ENCODE data around the gene RTL10. TPM values are rescaled to one million over a fixed set of nuclear protein-coding genes. Genes with fewer than 3 reads are reported as not detected.

The RTL10 gene
- total and polyA plus RNA-seq, 7 experiments from 2014 or later: 14.9 to 36.8 (median 20.8) TPM

GRCh38 chr22:19896665-19897355, 42.1 kb upstream of the RTL10 start:
- POLR2A ChIA-PET: interaction anchor here (0.5 to 2.5 kb wide), 9 partner anchors 8 to 140 kb away, joined by 3 to 20 read pairs (median 4); partner anchors contain the start of genes GNB1L and RTL10
- intact Hi-C loops (cut with micrococcal nuclease): no loop called here
- Mint-ChIP-seq H3K4me1 (peaks cover 18 to 61% (median 58%) of the 10 kb centered on the region in 7 donors), H3K9me3 (no peaks in the 10 kb centered on the region), H3K27me3 (no peaks in the 10 kb centered on the region), H3K4me3 (peak overlapping the region in 8 of 10 donors; percentile 16 to 61 (median 48)), H3K27ac (peak overlapping the region in 8 of 9 donors; percentile 75 to 100 (median 92)), H3K36me3 (peaks cover 0 to 20% (median 5%) of the 10 kb centered on the region in 5 donors)
- Histone ChIP-seq H3K4me3 (ENCODE audit: low read length) (no peak overlapping the region), H3K9me3 (ENCODE audit: control insufficient read depth in 2 of 3, low read length in 3 of 3) (no peaks in the 10 kb centered on the region), H3K4me1 (ENCODE audit: control insufficient read depth in 2 of 2, insufficient read depth in 2 of 2, low read length in 2 of 2) (peaks cover 15 to 57% of the 10 kb centered on the region in 2 donors), H3K27me3 (ENCODE audit: control insufficient read depth in 2 of 2, insufficient read depth in 2 of 2, low read length in 2 of 2) (no peaks in the 10 kb centered on the region), H3K36me3 (ENCODE audit: control insufficient read depth in 2 of 3, insufficient read depth in 3 of 3, low read length in 3 of 3) (peaks cover 0 to 9% (median 2%) of the 10 kb centered on the region in 3 experiments), H3K27ac (ENCODE audit: low read depth, low read length) (peak overlapping the region; percentile 45)
- ATAC-seq (peak; percentile 36), DNase-seq (peak in 7 of 9 donors; percentile 30 to 55 (median 46))
- CTCF ChIA-PET: interaction anchor here (0.6 to 1.8 kb wide), 9 partner anchors 8 to 211 kb away, joined by 3 to 10 read pairs (median 3); partner anchors contain the start of gene GP1BB

- Mint-ChIP-seq H3K27ac (peak overlapping the region in 8 of 9 donors; percentile 59 to 100 (median 92)), H3K4me1 (peaks cover 29 to 73% (median 73%) of the 10 kb centered on the region in 7 donors), H3K4me3 (peak overlapping the region in 8 of 10 donors; percentile 16 to 61 (median 43)), H3K27me3 (no peaks in the 10 kb centered on the region), H3K9me3 (no peaks in the 10 kb centered on the region), H3K36me3 (peaks cover 0 to 14% (median 3%) of the 10 kb centered on the region in 5 donors)
- Histone ChIP-seq H3K9me3 (ENCODE audit: control insufficient read depth in 2 of 3, low read length in 3 of 3) (no peaks in the 10 kb centered on the region), H3K27me3 (ENCODE audit: control insufficient read depth in 2 of 2, insufficient read depth in 2 of 2, low read length in 2 of 2) (no peaks in the 10 kb centered on the region), H3K4me3 (ENCODE audit: low read length) (no peak overlapping the region), H3K4me1 (ENCODE audit: control insufficient read depth in 2 of 2, insufficient read depth in 2 of 2, low read length in 2 of 2) (peaks cover 30 to 72% of the 10 kb centered on the region in 2 donors), H3K27ac (ENCODE audit: low read depth, low read length) (peak overlapping the region; percentile 6), H3K36me3 (ENCODE audit: control insufficient read depth in 2 of 3, insufficient read depth in 3 of 3, low read length in 3 of 3) (peaks cover 0 to 9% (median 2%) of the 10 kb centered on the region in 3 experiments)
- ATAC-seq (no peak), DNase-seq (peak in 2 of 9 donors; percentile 23 to 26)
- POLR2A ChIA-PET: interaction anchor here (0.9 to 2.5 kb wide), 3 partner anchors 12 to 44 kb away, joined by 3 to 20 read pairs (median 6); partner anchors contain the start of genes GNB1L and RTL10
- CTCF ChIA-PET: interaction anchor here (1.2 kb wide), 1 partner anchor 10 kb away, joined by 3 read pairs; no protein-coding TSS in a partner anchor
- intact Hi-C loops (cut with micrococcal nuclease): no loop called here
Measured at GRCh38 chr22:19895160-19895849, 40.6 kb upstream of the RTL10 start.

- ATAC-seq: no peak
- H3K9me3 Mint-ChIP-seq: no peaks in the 10 kb centered on the region
- H3K36me3 Mint-ChIP-seq: peaks cover 0 to 7% (median 0%) of the 10 kb centered on the region in 5 donors
- peaks cover 0 to 2% (median 0%) of the 10 kb centered on the region in 3 experiments for H3K36me3 ChIP-seq (ENCODE audit: control insufficient read depth in 2 of 3, insufficient read depth in 3 of 3, low read length in 3 of 3)
- CTCF ChIA-PET: no interaction called here
- H3K9me3 ChIP-seq (ENCODE audit: control insufficient read depth in 2 of 3, low read length in 3 of 3): no peaks in the 10 kb centered on the region
- peaks cover 30 to 88% of the 10 kb centered on the region in 2 donors for H3K4me1 ChIP-seq (ENCODE audit: control insufficient read depth in 2 of 2, insufficient read depth in 2 of 2, low read length in 2 of 2)
- peaks cover 32 to 88% (median 77%) of the 10 kb centered on the region in 7 donors for H3K4me1 Mint-ChIP-seq
- H3K4me3 ChIP-seq (ENCODE audit: low read length): no peak overlapping the region
- H3K27me3 ChIP-seq (ENCODE audit: control insufficient read depth in 2 of 2, insufficient read depth in 2 of 2, low read length in 2 of 2): no peaks in the 10 kb centered on the region
- peak overlapping the region; percentile 84 for H3K27ac ChIP-seq (ENCODE audit: low read depth, low read length)
- H3K4me3 Mint-ChIP-seq: peak overlapping the region in 9 of 10 donors; percentile 16 to 91 (median 83)
- DNase-seq: no peak
- H3K27ac Mint-ChIP-seq: peak overlapping the region in 8 of 9 donors; percentile 94 to 100 (median 99)
- no peaks in the 10 kb centered on the region for H3K27me3 Mint-ChIP-seq
- POLR2A ChIA-PET: interaction anchor here (3.8 to 9.7 kb wide), 2 partner anchors 18 to 38 kb away, joined by 28 to 154 read pairs; partner anchors contain the start of genes GNB1L and RTL10
- intact Hi-C loops (cut with micrococcal nuclease): loop anchor here (5.0 kb wide), 5 partner anchors 126 to 786 kb away; no protein-coding TSS in a partner anchor
Measured at GRCh38 chr22:19893363-19893762, 38.7 kb upstream of the RTL10 start.

GRCh38 chr22:19892925-19893324, 38.3 kb upstream of the RTL10 start:
- no peaks in the 10 kb centered on the region for H3K27me3 Mint-ChIP-seq
- no peaks in the 10 kb centered on the region for H3K9me3 Mint-ChIP-seq
- Histone ChIP-seq H3K27ac (ENCODE audit: low read depth, low read length) (peak overlapping the region; percentile 84), H3K27me3 (ENCODE audit: control insufficient read depth in 2 of 2, insufficient read depth in 2 of 2, low read length in 2 of 2) (no peaks in the 10 kb centered on the region), H3K9me3 (ENCODE audit: control insufficient read depth in 2 of 3, low read length in 3 of 3) (no peaks in the 10 kb centered on the region), H3K4me3 (ENCODE audit: low read length) (no peak overlapping the region), H3K36me3 (ENCODE audit: control insufficient read depth in 2 of 3, insufficient read depth in 3 of 3, low read length in 3 of 3) (peaks cover 0 to 2% (median 0%) of the 10 kb centered on the region in 3 experiments), H3K4me1 (ENCODE audit: control insufficient read depth in 2 of 2, insufficient read depth in 2 of 2, low read length in 2 of 2) (peaks cover 30 to 93% of the 10 kb centered on the region in 2 donors)
- H3K4me1 Mint-ChIP-seq: peaks cover 32 to 92% (median 81%) of the 10 kb centered on the region in 7 donors
- intact Hi-C loops (cut with micrococcal nuclease): loop anchor here (5.0 kb wide), 5 partner anchors 126 to 786 kb away; no protein-coding TSS in a partner anchor
- peak overlapping the region in 9 of 10 donors; percentile 47 to 91 (median 85) for H3K4me3 Mint-ChIP-seq
- H3K36me3 Mint-ChIP-seq: peaks cover 0 to 7% (median 0%) of the 10 kb centered on the region in 5 donors
- peak overlapping the region; percentile 38 to 100 (median 99) for H3K27ac Mint-ChIP-seq
- ChIA-PET CTCF (interaction anchor here (1.0 to 3.4 kb wide), 5 partner anchors 13 to 162 kb away, joined by 3 to 16 read pairs (median 5); partner anchors contain the start of genes GNB1L and RTL10), POLR2A (interaction anchor here (1.1 to 9.7 kb wide), 6 partner anchors 18 to 572 kb away, joined by 3 to 154 read pairs (median 8); partner anchors contain the start of genes GNB1L and RTL10)
- ATAC-seq (no peak), DNase-seq (no peak)

GRCh38 chr22:19892257-19892879, 37.7 kb upstream of the RTL10 start:
- ATAC-seq: peak; percentile 52
- peak overlapping the region; percentile 80 to 91 (median 86) for H3K4me3 Mint-ChIP-seq
- intact Hi-C loops (cut with micrococcal nuclease): loop anchor here (5.0 kb wide), 5 partner anchors 125 to 785 kb away; no protein-coding TSS in a partner anchor
- ChIA-PET CTCF (interaction anchor here (1.0 to 3.4 kb wide), 8 partner anchors 13 to 162 kb away, joined by 3 to 16 read pairs (median 5); partner anchors contain the start of genes GNB1L and RTL10), POLR2A (interaction anchor here (0.8 to 9.7 kb wide), 13 partner anchors 9 to 573 kb away, joined by 3 to 154 read pairs (median 4); partner anchors contain the start of genes GNB1L and RTL10)
- H3K4me1 Mint-ChIP-seq: peaks cover 35 to 96% (median 84%) of the 10 kb centered on the region in 7 donors
- Histone ChIP-seq H3K36me3 (ENCODE audit: control insufficient read depth in 2 of 3, insufficient read depth in 3 of 3, low read length in 3 of 3) (no peaks in the 10 kb centered on the region), H3K9me3 (ENCODE audit: control insufficient read depth in 2 of 3, low read length in 3 of 3) (no peaks in the 10 kb centered on the region), H3K4me3 (ENCODE audit: low read length) (peak overlapping the region; percentile 67), H3K27ac (ENCODE audit: low read depth, low read length) (peak overlapping the region; percentile 84), H3K4me1 (ENCODE audit: control insufficient read depth in 2 of 2, insufficient read depth in 2 of 2, low read length in 2 of 2) (peaks cover 30 to 96% of the 10 kb centered on the region in 2 donors), H3K27me3 (ENCODE audit: control insufficient read depth in 2 of 2, insufficient read depth in 2 of 2, low read length in 2 of 2) (no peaks in the 10 kb centered on the region)
- H3K36me3 Mint-ChIP-seq: peaks cover 0 to 6% (median 0%) of the 10 kb centered on the region in 5 donors
- DNase-seq: peak in 7 of 9 donors; percentile 52 to 71 (median 61)
- H3K9me3 Mint-ChIP-seq: no peaks in the 10 kb centered on the region
- H3K27ac Mint-ChIP-seq: peak overlapping the region; percentile 92 to 100 (median 99)
- no peaks in the 10 kb centered on the region for H3K27me3 Mint-ChIP-seq
